ENCODE measurements around the gene TXLNA. TPM values are rescaled to one million over a fixed set of nuclear protein-coding genes. Genes with fewer than 3 reads are reported as not detected.

The TXLNA gene
- total RNA-seq, 1 experiment from 2014 or later: 54.8 TPM

- DNase-seq (ENCODE audit: low spot score): peak; percentile 99
These were observed 29.4 kb downstream of the TXLNA start, which contains the start of gene DCDC2B for GRCh38 chr1:32208891-32209328. Gene DCDC2B (plus strand): TSS chr1:32209089. CDS start chr1:32209094, 5 bp downstream.

- peak; percentile 79 for DNase-seq (ENCODE audit: low spot score)
These were observed 36.4 kb downstream of the TXLNA start for GRCh38 chr1:32215629-32216480.

GRCh38 chr1:32216566-32216965, 37.1 kb downstream of the TXLNA start:
- DNase-seq (ENCODE audit: low spot score): no peak

GRCh38 chr1:32219022-32219421, 39.5 kb downstream of the TXLNA start:
- DNase-seq (ENCODE audit: low spot score): no peak

- no peak for DNase-seq (ENCODE audit: low spot score)
These were observed 41.5 kb downstream of the TXLNA start for GRCh38 chr1:32220746-32221580.

DNA sequence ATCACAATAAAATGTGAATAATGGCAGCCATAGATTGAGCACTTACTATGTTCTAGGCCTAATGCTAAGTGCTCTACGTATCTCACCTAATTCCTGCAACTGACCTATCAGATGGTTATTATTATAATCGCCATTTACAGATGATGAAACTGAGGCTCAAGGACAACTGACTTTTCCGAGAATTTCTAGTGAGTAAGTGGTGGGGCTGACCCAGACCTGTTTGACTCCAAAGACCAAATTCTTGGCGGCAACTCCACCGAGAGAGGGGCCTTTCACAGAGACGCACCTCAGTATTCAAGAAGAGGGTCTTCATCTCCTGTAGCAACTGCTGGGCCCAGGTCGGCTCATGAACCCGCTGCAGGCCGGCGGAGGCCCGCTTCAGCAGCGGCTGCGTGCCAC, 42.1 kb downstream of the TXLNA start:
- no peak for DNase-seq (ENCODE audit: low spot score)

DNA sequence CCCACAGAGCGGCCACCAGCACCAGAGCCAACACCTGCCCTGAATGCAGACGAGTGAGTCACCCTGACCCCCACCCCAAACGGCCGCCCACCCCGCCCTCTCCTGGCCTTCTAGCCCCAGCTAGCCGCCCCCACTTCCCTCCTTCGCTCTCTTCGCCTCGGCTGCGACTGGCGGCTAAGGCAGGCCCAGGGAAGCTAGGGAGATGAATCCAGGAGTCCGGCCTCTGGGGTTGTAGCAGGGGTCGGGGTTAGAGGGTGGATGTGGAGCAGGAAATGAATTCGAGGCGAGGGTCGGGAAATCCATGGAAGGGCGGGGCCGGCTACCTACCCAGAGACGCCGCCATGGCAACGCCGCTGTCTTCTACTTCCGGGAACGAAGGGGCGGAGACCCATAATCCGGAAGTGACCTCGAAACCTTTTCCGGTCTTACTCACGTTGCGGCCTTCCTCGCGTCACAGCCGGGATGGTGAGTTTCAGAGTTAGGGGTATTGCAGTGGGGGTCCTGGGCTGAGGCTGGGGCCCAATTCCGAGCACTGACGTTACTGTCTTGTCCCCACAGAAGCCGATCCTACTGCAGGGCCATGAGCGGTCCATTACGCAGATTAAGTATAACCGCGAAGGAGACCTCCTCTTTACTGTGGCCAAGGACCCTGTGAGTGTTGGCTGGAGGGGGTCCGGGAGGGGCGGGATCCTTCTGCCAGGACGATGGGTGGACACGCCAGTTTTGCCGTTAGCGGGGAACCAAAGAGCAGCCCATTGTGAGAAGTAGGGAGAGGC, 42.7 kb downstream of the TXLNA start, which contains the start of the genes EIF3I and TMEM234:
Gene EIF3I (plus strand): TSS at position 428 of the 776 bp plus-strand sequence. CDS start 35 bp downstream, at position 463.
Gene TMEM234 (minus strand): TSS at position 374 of the 776 bp plus-strand sequence. CDS start 31 bp downstream, at position 343.
- DNase-seq (ENCODE audit: low spot score): peak; percentile 93

GRCh38 chr1:32223683-32224082, 44.2 kb downstream of the TXLNA start:
- DNase-seq (ENCODE audit: low spot score): no peak

GRCh38 chr1:32224285-32224684, 44.8 kb downstream of the TXLNA start:
- no peak for DNase-seq (ENCODE audit: low spot score)

- no peak for DNase-seq (ENCODE audit: low spot score)
These were observed 49.3 kb downstream of the TXLNA start for GRCh38 chr1:32228771-32229170.

GRCh38 chr1:32231843-32232432, 52.5 kb downstream of the TXLNA start:
- DNase-seq (ENCODE audit: low spot score): no peak

GRCh38 chr1:32232558-32233304, 53.3 kb downstream of the TXLNA start:
- DNase-seq (ENCODE audit: low spot score): no peak

- DNase-seq (ENCODE audit: low spot score): no peak
These were observed 55.3 kb downstream of the TXLNA start for GRCh38 chr1:32234792-32235191.

DNA sequence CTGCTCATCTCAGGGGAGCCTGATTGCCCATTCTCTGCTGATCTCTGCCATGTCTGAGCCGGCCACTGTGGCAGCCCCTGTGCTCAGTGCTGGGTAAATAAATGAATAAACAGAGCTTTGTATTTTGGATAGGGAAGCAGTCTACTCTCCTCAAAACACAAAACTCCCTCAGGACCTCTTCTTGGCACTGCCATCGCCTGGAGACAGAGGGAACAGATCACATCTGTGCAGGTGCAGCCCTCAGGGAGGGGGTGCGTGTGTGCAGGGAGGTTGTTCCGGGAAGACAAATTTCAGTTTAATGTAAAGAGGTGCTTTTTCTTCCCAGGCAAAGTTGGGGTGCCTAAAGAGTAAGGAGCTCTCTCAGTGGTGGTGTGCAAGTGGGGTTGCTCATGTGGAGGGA, 59.9 kb downstream of the TXLNA start:
- no peak for DNase-seq (ENCODE audit: low spot score)

- DNase-seq (ENCODE audit: low spot score): no peak
These were observed 60.3 kb downstream of the TXLNA start for GRCh38 chr1:32239790-32240139.

- peak; percentile 72 for DNase-seq (ENCODE audit: low spot score)
These were observed 60.9 kb downstream of the TXLNA start for GRCh38 chr1:32240140-32240951.

- DNase-seq (ENCODE audit: low spot score): peak; percentile 70
These were observed 61.7 kb downstream of the TXLNA start for GRCh38 chr1:32241001-32241763.

DNA sequence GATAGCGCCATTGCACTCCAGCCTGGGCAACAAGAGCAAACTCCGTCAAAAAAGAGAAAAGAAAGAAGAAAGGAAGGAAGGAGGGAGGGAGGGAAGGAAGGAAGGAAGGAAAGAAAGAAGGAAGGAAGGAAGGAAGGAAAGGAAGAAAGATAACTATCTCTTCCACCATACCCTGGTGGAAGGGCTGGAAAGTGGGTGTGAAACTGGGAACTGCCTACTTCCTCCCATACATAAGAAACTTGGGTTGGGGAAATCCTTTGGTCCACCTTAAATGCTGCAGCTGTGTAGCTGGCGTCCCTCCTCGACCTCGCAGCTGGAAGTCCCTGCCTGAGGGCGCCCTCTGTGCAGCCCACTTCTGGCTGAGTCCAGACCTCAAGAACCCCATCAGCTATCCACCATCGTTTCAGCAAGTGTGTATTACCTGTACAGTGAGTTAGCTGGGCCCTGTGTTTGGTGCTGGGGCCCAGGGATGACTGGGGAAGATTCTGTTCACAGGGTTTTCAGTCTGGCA, 62.9 kb downstream of the TXLNA start:
- no peak for DNase-seq (ENCODE audit: low spot score)
